Esophagus muscularis mucosa (tissue), 4 donors: ENCODE measurements around the gene LIPT1. TPM values are rescaled to one million over a fixed set of nuclear protein-coding genes. Genes with fewer than 3 reads are reported as not detected.

Source experiments
- DNase-seq: peaks from one replicate; pipeline ENCODE4 v3.0.0-alpha.2; 2017; ENCODE audit errors: extremely low spot score
- H3K27ac ChIP-seq, 4 donors: fragments of 200-600 bp; sonication (generic); replicated peaks in 1 of 4; 1 replicate in 3 of 4; 2 replicates in 1 of 4; pipeline ENCODE4 v1.5.1; 2016 to 2019; ENCODE audit warnings: mild to moderate bottlenecking in 1 of 4
- H3K27me3 ChIP-seq, 4 donors: fragments of 200-600 bp; sonication (generic); one replicate each; pipeline versions ENCODE4 v1.5.1 to v1.6.0; 2016 to 2019
- H3K36me3 ChIP-seq, 4 donors: fragments of 200-600 bp; sonication (generic); one replicate each; pipeline ENCODE4 v1.5.1; 2016 to 2019
- H3K4me1 ChIP-seq, 4 donors: fragments of 200-600 bp; sonication (generic); one replicate each; pipeline ENCODE4 v1.5.1; 2016 to 2019
- H3K4me3 ChIP-seq, 4 donors: fragments of 200-600 bp; sonication (generic); 1 replicate in 2 of 4; 2 replicates in 2 of 4; pipeline ENCODE4 v1.5.1; 2016 to 2019; ENCODE audit warnings: mild to moderate bottlenecking in 4 of 4, moderate library complexity in 1 of 4
- H3K9me3 ChIP-seq, 4 donors: fragments of 200-600 bp; sonication (generic); 1 replicate in 3 of 4; 2 replicates in 1 of 4; pipeline ENCODE4 v1.5.1; 2016 to 2019
- EP300 ChIP-seq: sonication (generic); formaldehyde crosslinking; IDR thresholded peaks from one replicate; pipeline ENCODE4 v1.6.1; 2017; ENCODE audit warnings: antibody characterized with exemption
- POLR2A ChIP-seq: fragments of 450-650 bp; IDR thresholded peaks from one replicate; pipeline ENCODE4 v1.6.1; 2017; ENCODE audit warnings: antibody characterized with exemption, moderate library complexity, mild to moderate bottlenecking, low read depth
- POLR2AphosphoS5 ChIP-seq, 2 donors: sonication (generic); formaldehyde crosslinking; IDR thresholded peaks; one replicate each; pipeline ENCODE4 v1.6.1; 2017; ENCODE audit warnings: antibody characterized with exemption in 2 of 2
- WGBS: methylation state at CpG from one replicate; pipeline ENCODE4 v1.1.5; 2018; 5-methylcytosine and 5-hydroxymethylcytosine counted together
- intact Hi-C: fragments of 100-400 bp; cut with DNase I; formaldehyde crosslinking; loops from one replicate; pipeline ENCODE4 v1.15.1; 2023
- total RNA-seq, 4 donors: library from RNA; depleted of rRNA; stranded (reverse); fragments of >200 nt; gene quantifications; one replicate each; pipeline versions ENCODE4 v1.1.0 to v1.2.1, GENCODE V29; 2016
- TF ChIP-seq, protein P1 (sequence below), 3 experiments: fragments of 200-600 bp in 2 of 3; fragments of 450-650 bp in 1 of 3; sonication (generic) in 2 of 3; IDR thresholded peaks; one replicate each; pipeline ENCODE4 v1.5.1; 2017 to 2019; ENCODE audit warnings: antibody characterized with exemption in 3 of 3, mild to moderate bottlenecking in 2 of 3, moderate library complexity in 1 of 3

Gene LIPT1
- total RNA-seq, 4 donors from 2014 or later = 4.2 to 6.4 (median 5.4) TPM

DNA sequence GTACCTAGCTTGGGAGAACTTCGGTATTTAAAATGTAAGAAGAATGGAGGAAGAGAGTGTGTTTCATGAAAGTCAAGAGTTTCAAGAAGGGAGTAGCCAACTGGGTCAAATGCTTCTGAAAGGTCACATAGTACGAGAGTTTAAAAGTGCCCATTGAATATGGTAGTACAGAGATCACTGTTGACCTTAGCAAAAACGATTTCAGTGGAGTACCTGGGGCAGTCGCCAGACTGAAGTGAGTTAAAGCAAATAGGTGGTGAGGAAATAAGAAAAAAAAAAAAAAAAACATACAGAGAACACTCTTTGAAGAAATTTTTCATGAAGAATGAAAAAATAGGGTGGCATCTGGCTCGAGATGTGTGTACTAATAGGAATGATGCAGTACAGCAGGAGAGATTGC lies 11.5 kb downstream of the LIPT1 start:
- H3K27ac ChIP-seq = no peak overlapping the region
- no peaks in the 10 kb centered on the region for H3K9me3 ChIP-seq
- no peak for TF ChIP-seq EP300
- TF ChIP-seq, protein P1, sequence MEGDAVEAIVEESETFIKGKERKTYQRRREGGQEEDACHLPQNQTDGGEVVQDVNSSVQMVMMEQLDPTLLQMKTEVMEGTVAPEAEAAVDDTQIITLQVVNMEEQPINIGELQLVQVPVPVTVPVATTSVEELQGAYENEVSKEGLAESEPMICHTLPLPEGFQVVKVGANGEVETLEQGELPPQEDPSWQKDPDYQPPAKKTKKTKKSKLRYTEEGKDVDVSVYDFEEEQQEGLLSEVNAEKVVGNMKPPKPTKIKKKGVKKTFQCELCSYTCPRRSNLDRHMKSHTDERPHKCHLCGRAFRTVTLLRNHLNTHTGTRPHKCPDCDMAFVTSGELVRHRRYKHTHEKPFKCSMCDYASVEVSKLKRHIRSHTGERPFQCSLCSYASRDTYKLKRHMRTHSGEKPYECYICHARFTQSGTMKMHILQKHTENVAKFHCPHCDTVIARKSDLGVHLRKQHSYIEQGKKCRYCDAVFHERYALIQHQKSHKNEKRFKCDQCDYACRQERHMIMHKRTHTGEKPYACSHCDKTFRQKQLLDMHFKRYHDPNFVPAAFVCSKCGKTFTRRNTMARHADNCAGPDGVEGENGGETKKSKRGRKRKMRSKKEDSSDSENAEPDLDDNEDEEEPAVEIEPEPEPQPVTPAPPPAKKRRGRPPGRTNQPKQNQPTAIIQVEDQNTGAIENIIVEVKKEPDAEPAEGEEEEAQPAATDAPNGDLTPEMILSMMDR (IDR thresholded peaks at IDR 0.05) = no peak
- H3K27me3 ChIP-seq = no peaks in the 10 kb centered on the region
- H3K4me1 ChIP-seq = no peaks in the 10 kb centered on the region
- peaks cover 12 to 89% (median 55%) of the 10 kb centered on the region in 4 donors for H3K36me3 ChIP-seq
- H3K4me3 ChIP-seq = no peak overlapping the region
- WGBS = 92% methylated on average over 5 of the region's 5 CpGs
- no peak for DNase-seq
- intact Hi-C loops = no loop called here

DNA sequence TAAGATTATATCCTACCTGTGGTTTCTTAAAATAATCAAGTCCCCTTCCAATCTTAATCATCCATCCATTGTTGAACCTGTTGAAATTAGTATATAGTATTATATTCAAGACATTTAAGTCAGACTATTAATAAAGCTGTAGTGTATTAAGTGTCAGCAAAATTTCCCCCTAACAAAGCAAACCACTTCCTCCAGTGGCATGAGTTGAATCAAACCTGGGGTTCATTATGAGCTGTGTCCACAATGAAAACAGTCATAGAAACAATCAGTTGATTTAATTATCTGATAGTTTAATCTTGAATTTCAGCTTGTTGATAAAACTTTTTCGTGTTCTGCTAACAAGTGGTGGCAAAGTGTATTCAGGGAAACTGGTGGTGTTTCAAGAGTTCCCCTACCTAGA lies 14.8 kb downstream of the LIPT1 start:
- no peaks in the 10 kb centered on the region for H3K27me3 ChIP-seq
- H3K4me1 ChIP-seq = no peaks in the 10 kb centered on the region
- WGBS = 89% methylated on average over 1 of the region's 1 CpG
- H3K36me3 ChIP-seq = peaks cover 12 to 81% (median 64%) of the 10 kb centered on the region in 4 donors
- DNase-seq = no peak
- H3K4me3 ChIP-seq = no peak overlapping the region
- H3K27ac ChIP-seq = no peak overlapping the region
- TF ChIP-seq EP300 (no peak), POLR2A (no peak), POLR2AphosphoS5 (IDR thresholded peaks at IDR 0.05) (no peak)
- TF ChIP-seq, protein P1 (IDR thresholded peaks at IDR 0.05) = no peak
- H3K9me3 ChIP-seq = no peaks in the 10 kb centered on the region
- intact Hi-C loops = no loop called here

DNA sequence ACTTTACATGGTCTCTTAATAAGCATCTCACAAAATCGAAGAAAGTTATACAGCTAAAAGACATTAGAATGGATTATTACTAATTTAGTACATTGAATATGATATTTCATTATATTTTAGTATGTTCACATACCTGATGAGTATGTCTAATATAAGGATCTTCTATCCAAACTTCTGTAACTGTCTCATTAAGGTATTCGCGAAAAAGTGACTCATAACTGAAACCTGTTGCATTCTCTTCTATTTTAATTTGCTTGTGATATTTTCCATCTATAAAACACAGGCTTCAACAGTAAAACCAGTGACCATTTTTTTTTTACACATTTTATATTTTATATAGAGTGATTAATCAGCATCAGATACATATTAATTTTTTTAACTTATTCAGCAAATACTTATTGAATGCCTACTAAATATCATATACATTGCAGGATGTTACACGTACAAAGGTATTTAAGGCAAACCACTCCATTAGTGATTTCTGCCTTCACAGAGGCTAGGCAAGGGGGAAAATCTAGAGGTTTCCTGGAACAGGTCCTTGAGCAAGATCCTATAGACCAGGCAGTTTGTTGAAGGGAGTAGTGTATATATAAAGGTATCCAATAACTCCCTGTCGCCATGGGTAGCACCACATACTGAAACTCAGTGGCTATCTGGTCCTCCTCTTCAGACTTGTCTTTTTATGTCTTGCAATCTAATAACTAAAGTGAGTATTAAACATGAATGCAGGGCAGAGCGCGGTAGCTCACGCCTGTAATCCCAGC lies 16.8 kb downstream of the LIPT1 start:
- H3K4me1 ChIP-seq = no peaks in the 10 kb centered on the region
- no peaks in the 10 kb centered on the region for H3K9me3 ChIP-seq
- DNase-seq = no peak
- no peak overlapping the region for H3K27ac ChIP-seq
- H3K27me3 ChIP-seq = no peaks in the 10 kb centered on the region
- TF ChIP-seq POLR2AphosphoS5 (IDR thresholded peaks at IDR 0.05) = no peak
- no peak for TF ChIP-seq EP300
- TF ChIP-seq, protein P1 (IDR thresholded peaks at IDR 0.05) = no peak
- no peak for TF ChIP-seq POLR2A
- whole genome bisulfite sequencing = 97% methylated on average over 8 of the region's 8 CpGs
- no peak overlapping the region for H3K4me3 ChIP-seq
- intact Hi-C loops = no loop called here
- peaks cover 12 to 67% (median 59%) of the 10 kb centered on the region in 4 donors for H3K36me3 ChIP-seq

DNA sequence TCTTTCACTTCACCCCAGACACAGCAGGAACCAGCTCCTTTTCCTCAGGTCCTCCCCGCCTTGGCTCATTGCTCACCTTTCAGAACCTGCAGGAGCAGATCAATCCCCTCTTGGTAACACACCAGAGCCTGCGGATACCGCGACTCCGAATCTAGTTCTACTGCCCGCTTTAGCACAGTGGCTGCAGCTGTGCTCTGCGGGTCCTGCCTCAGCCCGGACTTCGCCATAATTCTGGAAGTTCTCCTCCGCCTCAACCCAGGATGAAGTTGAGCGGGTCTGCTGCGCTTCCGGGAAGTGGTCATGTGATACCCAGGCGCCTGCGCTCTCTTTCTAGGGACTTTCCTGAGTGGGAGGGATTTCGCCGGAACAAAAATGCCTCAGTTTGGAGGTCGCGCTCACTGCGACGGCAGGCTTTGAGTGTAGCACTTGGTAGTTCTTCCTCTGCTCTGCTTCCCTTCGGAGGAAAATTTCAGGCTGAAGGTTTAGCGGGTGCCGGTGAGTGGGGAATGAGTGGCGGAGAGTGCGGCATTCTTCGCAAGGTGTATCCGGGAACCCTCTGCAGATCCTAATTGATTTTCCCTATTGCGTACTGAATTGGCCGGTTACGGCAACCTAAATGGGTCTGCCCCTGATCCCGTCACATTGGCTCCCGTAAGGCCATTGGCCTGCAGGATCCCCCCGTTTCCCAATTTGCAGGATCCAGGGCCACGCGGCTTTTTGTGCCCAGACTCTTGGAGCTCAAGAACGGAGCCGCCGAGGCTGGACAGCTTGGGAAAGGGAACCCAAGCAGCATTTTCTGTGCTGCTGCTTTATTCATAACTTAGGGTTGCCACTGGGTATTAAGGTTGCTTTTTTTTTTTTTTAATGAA lies 26.2 kb downstream of the LIPT1 start, which contains the start of the genes MITD1 and MRPL30:
Gene MITD1, minus strand, starts transcription at position 304 of the 869 bp plus-strand sequence. Its CDS starts 77 bp downstream, at position 227.
Gene MRPL30, plus strand, starts transcription at position 430 of the 869 bp plus-strand sequence. CDS start 5,020 bp downstream, outside the sequence.
- Histone ChIP-seq H3K9me3 (no peaks in the 10 kb centered on the region), H3K27me3 (no peaks in the 10 kb centered on the region), H3K4me3 (peak within 1 kb of the TSS; percentile 73 to 81 (median 74)), H3K36me3 (no peaks in the 10 kb centered on the region), H3K4me1 (peaks cover 29 to 48% (median 40%) of the 10 kb centered on the region in 4 donors), H3K27ac (peak within 1 kb of the TSS; percentile 72 to 81 (median 78))
- peak; percentile 98 for DNase-seq
- intact Hi-C loops = loop anchor here (5.0 kb wide), 1 partner anchor 156 kb away; the partner anchor contains the start of genes EIF5B and TXNDC9
- under 1% methylated on average over 38 of the region's 39 CpGs for WGBS
- TF ChIP-seq POLR2A (peak; percentile 34), POLR2AphosphoS5 (IDR thresholded peaks at IDR 0.05) (peak; percentile 86 to 97), EP300 (no peak)

DNA sequence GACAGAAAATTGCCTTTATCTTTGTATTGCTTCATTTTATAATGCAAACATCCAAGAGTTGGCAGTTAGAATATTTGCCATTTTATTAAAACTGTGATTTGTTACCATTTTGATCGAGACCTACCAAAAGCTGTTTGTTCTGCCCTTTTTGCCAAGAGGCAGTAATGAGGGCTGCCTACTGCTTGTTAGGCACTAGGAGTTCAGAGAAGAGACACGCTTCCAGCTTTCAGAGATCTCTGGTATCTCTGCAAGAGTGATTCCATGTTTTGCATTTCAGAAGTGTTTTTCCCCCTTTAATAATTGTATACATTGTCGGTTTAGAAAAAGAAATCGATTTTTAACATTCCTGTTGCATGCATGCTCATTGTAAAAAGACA lies 26.8 kb downstream of the LIPT1 start:
- Histone ChIP-seq H3K4me3 (peak overlapping the region; percentile 73 to 81 (median 74)), H3K36me3 (peaks cover 0 to 2% (median under 1%) of the 10 kb centered on the region in 4 donors), H3K27me3 (no peaks in the 10 kb centered on the region), H3K4me1 (peaks cover 29 to 48% (median 40%) of the 10 kb centered on the region in 4 donors), H3K27ac (peak overlapping the region; percentile 72 to 81 (median 78)), H3K9me3 (no peaks in the 10 kb centered on the region)
- intact Hi-C loops = loop anchor here (5.0 kb wide), 1 partner anchor 156 kb away; the partner anchor contains the start of genes EIF5B and TXNDC9
- no peak for DNase-seq
- 9% methylated on average over 4 of the region's 4 CpGs for WGBS
- TF ChIP-seq POLR2AphosphoS5 (IDR thresholded peaks at IDR 0.05) (no peak), POLR2A (no peak), EP300 (no peak)
- TF ChIP-seq, protein P1 (IDR thresholded peaks at IDR 0.05) = no peak
